Measurements from ENCODE around the gene ZNF813. TPM values are rescaled to one million over a fixed set of nuclear protein-coding genes. Genes with fewer than 3 reads are reported as not detected.
"Not testable (repeated sequence)": the region's sequence is repeated elsewhere in the genome, so short reads cannot be mapped to it uniquely, and the experiment has no call there.

Gene ZNF813
- total and polyA plus RNA-seq, 9 donors: 2.2 to 3.9 (median 2.8) TPM

DNA sequence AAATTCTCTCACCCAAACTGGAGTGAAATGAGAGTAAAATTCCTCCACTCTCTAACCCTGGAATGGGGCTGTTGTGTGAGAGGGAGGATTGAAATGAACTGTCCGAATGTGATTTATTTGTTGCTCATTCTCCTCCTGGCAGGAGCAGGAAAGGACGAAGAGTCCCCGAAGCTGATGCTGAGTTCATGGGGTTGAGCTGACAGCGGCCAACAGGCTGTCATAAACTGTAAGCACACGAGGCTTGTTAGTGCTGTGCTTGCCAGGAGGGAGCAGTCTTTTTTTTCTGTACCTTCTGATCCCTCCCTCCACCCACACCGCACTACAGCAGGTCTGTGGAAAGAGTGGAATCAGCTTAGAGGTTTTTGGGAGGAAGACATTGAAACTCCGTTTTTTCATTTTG, 37.4 kb downstream of the ZNF813 start:
- H3K27me3 ChIP-seq (ENCODE audit: control insufficient read depth, insufficient read depth, low read length): no peaks in the 10 kb centered on the region
- no peak overlapping the region for H3K27ac ChIP-seq (ENCODE audit: low read length)
- peak; percentile 39 for DNase-seq
- no CpG with 5 or more reads among the region's 7 CpGs for WGBS (ENCODE audit: insufficient coverage)
- H3K4me3 ChIP-seq (ENCODE audit: low read length): no peak overlapping the region
- no peaks in the 10 kb centered on the region for H3K4me1 ChIP-seq (ENCODE audit: control insufficient read depth, insufficient read depth, low read length)
- H3K9me3 ChIP-seq (replicated peaks; ENCODE audit: control insufficient read depth, low read depth, low read length): no peaks in the 10 kb centered on the region
- H3K36me3 ChIP-seq (ENCODE audit: control insufficient read depth, insufficient read depth, low read length): no peaks in the 10 kb centered on the region

DNA sequence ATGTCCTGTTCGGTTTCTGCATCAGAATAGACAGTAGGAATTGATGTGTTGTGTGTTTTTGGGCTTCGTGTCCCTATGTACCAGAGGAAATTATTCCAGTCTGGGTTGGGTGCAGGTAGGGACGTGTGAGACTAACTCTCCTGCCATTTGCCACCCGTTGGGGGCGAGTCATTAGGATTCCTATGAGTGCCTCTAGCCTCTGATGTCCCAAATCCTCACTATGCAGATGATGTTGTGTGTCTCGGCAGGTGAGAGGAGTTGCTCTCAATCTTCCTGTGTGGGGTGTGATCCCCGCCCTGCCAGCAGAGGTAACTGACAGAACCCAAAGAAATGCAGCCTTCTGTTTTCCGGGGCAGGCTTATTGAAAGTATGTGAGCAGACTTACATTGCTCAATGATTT, 39.2 kb downstream of the ZNF813 start:
- no peak for DNase-seq
- Histone ChIP-seq H3K27ac (ENCODE audit: low read length) (no peak overlapping the region), H3K9me3 (replicated peaks; ENCODE audit: control insufficient read depth, low read depth, low read length) (no peaks in the 10 kb centered on the region), H3K36me3 (ENCODE audit: control insufficient read depth, insufficient read depth, low read length) (no peaks in the 10 kb centered on the region), H3K4me1 (ENCODE audit: control insufficient read depth, insufficient read depth, low read length) (no peaks in the 10 kb centered on the region), H3K27me3 (ENCODE audit: control insufficient read depth, insufficient read depth, low read length) (no peaks in the 10 kb centered on the region), H3K4me3 (ENCODE audit: low read length) (no peak overlapping the region)
- 78% methylated on average over 3 of the region's 8 CpGs for WGBS (ENCODE audit: insufficient coverage)

DNA sequence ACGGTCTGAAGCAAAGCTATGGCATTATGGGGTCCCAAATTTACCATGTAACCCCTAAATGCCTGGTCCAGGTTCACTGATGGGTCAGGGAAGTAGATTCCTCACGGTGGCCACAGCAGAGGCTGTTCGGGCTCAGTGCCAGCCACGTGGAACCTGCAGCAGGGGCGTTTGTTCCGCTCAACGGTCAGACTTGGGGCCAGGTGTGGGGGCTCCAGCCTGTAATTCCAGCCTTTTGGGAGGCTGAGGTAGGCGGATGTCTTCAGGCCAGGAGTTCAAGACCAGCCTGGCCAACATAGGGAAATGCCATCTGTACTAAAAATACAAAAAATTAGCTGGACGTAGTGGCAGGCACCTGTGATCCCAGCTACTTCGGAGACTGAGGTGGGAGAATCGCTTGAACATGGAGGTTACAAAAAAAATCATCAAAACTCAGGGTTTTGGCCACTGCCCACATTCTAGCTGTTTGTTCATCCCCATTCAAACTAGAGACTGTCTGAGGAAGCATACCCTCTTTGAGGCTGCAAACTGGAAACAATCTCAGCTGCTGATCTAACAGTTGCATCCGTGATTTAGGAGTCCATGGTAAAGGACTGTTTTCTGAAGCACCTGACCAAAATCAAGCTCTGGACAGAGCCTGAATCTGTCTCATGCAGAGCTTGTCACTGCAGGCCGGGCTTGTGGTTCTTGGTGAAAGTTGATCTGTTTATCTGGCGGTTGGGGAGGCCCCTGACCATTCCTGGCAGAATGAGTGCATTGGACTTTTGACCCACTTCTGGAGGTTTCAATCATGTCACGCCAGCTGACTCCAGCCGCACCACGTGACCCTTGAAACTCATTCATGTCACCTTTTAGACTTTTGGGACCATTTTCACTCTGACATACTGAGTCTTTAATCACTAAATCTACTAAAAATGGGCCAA, 40.2 kb downstream of the ZNF813 start:
- no peaks in the 10 kb centered on the region for H3K27me3 ChIP-seq (ENCODE audit: control insufficient read depth, insufficient read depth, low read length)
- WGBS (ENCODE audit: insufficient coverage): 57% methylated on average over 16 of the region's 17 CpGs
- no peaks in the 10 kb centered on the region for H3K36me3 ChIP-seq (ENCODE audit: control insufficient read depth, insufficient read depth, low read length)
- no peaks in the 10 kb centered on the region for H3K9me3 ChIP-seq (replicated peaks; ENCODE audit: control insufficient read depth, low read depth, low read length)
- H3K4me1 ChIP-seq (ENCODE audit: control insufficient read depth, insufficient read depth, low read length): no peaks in the 10 kb centered on the region
- DNase-seq: no peak
- no peak overlapping the region for H3K27ac ChIP-seq (ENCODE audit: low read length)
- H3K4me3 ChIP-seq (ENCODE audit: low read length): no peak overlapping the region

DNA sequence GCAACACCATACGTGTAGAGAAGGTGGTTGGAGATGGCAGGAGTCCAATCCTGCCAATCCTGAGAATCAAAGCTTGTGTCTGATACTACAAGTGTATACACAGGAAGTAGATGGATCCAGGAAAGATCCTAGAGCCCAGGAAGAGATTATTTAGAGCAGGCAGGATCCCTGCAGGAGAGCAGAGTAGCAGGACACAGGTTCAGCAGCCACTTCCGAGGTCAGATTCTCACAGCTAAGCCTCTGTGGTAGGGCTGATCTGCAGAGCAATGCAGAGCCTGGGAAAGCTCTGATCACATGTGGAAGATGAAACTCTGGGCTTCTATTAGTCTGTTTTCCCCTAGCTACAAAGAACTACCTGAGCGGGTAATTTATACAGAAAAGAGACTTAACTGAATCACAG, 41.9 kb downstream of the ZNF813 start:
- Histone ChIP-seq H3K9me3 (replicated peaks; ENCODE audit: control insufficient read depth, low read depth, low read length) (no peaks in the 10 kb centered on the region), H3K4me1 (ENCODE audit: control insufficient read depth, insufficient read depth, low read length) (no peaks in the 10 kb centered on the region), H3K36me3 (ENCODE audit: control insufficient read depth, insufficient read depth, low read length) (no peaks in the 10 kb centered on the region), H3K27ac (ENCODE audit: low read length) (no peak overlapping the region), H3K4me3 (ENCODE audit: low read length) (no peak overlapping the region), H3K27me3 (ENCODE audit: control insufficient read depth, insufficient read depth, low read length) (no peaks in the 10 kb centered on the region)
- WGBS (ENCODE audit: insufficient coverage): 80% methylated on average over 2 of the region's 3 CpGs
- DNase-seq: no peak

DNA sequence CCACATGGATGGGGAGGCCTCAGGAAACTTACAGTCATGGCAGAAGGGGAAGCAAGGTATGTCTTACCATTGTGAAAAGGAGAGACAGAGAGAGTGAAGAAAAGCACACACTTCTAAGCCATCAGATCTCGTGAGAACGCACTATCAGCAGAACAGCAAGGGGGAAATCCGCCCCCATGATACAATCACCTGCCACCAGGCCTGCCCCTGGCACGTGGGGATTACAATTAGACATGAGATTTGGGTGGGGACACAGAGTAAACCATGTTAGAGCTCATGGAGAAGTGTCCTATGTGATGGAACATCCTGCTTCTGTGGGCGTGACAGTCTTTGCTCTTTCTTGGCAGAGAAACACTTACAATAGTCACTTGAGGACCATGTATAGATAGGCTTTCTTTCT, 42.3 kb downstream of the ZNF813 start:
- WGBS (ENCODE audit: insufficient coverage): no CpG with 5 or more reads among the region's 5 CpGs
- Histone ChIP-seq H3K9me3 (replicated peaks; ENCODE audit: control insufficient read depth, low read depth, low read length) (no peaks in the 10 kb centered on the region), H3K27ac (ENCODE audit: low read length) (no peak overlapping the region), H3K36me3 (ENCODE audit: control insufficient read depth, insufficient read depth, low read length) (no peaks in the 10 kb centered on the region), H3K27me3 (ENCODE audit: control insufficient read depth, insufficient read depth, low read length) (no peaks in the 10 kb centered on the region), H3K4me3 (ENCODE audit: low read length) (no peak overlapping the region), H3K4me1 (ENCODE audit: control insufficient read depth, insufficient read depth, low read length) (no peaks in the 10 kb centered on the region)
- DNase-seq: no peak

DNA sequence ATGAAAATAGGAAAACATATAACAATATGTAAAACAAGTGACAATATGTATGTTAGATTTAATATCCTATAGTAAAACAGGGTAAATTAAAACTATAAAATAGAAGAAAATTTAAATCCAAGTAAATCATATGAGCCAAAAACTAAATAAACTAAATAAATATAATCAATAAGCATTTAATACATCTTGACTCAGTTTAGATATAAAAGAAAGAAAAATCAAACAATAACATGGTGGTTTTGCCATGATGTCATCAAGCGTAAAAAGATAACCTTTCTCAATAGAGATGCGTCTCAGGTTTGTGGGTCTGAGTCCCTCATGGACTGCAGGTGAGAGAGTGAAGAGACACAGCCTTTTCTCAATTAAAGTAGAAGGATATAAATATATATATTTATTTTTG, 43.8 kb downstream of the ZNF813 start:
- Histone ChIP-seq H3K27ac (ENCODE audit: low read length) (no peak overlapping the region), H3K4me1 (ENCODE audit: control insufficient read depth, insufficient read depth, low read length) (no peaks in the 10 kb centered on the region), H3K27me3 (ENCODE audit: control insufficient read depth, insufficient read depth, low read length) (no peaks in the 10 kb centered on the region), H3K4me3 (ENCODE audit: low read length) (no peak overlapping the region), H3K36me3 (ENCODE audit: control insufficient read depth, insufficient read depth, low read length) (no peaks in the 10 kb centered on the region), H3K9me3 (replicated peaks; ENCODE audit: control insufficient read depth, low read depth, low read length) (no peaks in the 10 kb centered on the region)
- WGBS (ENCODE audit: insufficient coverage): no CpG with 5 or more reads among the region's 2 CpGs
- DNase-seq: no peak

DNA sequence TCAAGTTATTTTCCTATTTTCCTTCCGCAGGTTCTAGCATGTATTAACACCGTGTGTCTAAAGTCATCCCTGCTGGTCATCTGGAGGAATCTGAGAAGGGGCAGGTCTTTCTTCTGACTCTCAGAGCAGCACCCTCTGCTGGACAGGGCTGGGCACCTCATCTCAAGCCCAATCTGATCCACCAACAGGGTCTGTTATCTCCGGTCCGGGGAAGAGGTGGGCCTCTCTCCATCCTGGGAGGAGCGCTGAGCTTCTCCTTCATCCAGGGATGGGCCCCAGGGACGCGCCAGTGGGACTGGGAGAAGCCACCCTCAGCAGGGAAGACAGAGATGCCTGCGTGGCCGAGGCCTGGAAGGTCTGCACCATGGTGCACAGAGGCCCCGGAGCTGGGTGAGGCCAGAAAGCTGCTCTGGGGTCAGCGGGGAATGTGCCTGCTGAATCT, 44.4 kb downstream of the ZNF813 start:
- Histone ChIP-seq H3K9me3 (replicated peaks; ENCODE audit: control insufficient read depth, low read depth, low read length) (no peaks in the 10 kb centered on the region), H3K36me3 (ENCODE audit: control insufficient read depth, insufficient read depth, low read length) (no peaks in the 10 kb centered on the region), H3K27ac (ENCODE audit: low read length) (no peak overlapping the region), H3K27me3 (ENCODE audit: control insufficient read depth, insufficient read depth, low read length) (no peaks in the 10 kb centered on the region), H3K4me3 (ENCODE audit: low read length) (no peak overlapping the region), H3K4me1 (ENCODE audit: control insufficient read depth, insufficient read depth, low read length) (no peaks in the 10 kb centered on the region)
- 34% methylated on average over 6 of the region's 11 CpGs for WGBS (ENCODE audit: insufficient coverage)
- peak; percentile 61 for DNase-seq

DNA sequence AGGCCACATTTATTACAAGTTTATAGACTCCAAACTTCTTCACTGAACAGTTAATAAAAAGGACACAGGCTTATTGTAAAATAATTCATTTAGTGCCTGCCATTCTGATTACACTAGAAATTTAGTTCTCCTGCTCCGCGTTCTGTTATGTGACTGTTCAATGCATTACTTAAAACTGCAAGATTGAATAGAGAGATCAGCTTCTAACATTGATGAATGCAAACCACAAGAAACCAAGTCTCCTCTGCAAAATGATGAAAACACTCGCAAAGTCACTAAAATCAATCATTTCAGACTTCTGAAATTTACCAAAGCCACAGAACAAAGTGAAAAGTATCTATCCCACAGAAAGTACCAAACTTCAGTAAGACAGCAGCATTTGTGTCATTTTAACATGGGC, 47.5 kb downstream of the ZNF813 start:
- not testable (repeated sequence) for DNase-seq; H3K27me3 ChIP-seq (ENCODE audit: control insufficient read depth, insufficient read depth, low read length); H3K27ac ChIP-seq (ENCODE audit: low read length); H3K4me1 ChIP-seq (ENCODE audit: control insufficient read depth, insufficient read depth, low read length); H3K9me3 ChIP-seq (replicated peaks; ENCODE audit: control insufficient read depth, low read depth, low read length); H3K36me3 ChIP-seq (ENCODE audit: control insufficient read depth, insufficient read depth, low read length); H3K4me3 ChIP-seq (ENCODE audit: low read length)
- WGBS (ENCODE audit: insufficient coverage): no CpG with 5 or more reads among the region's 3 CpGs

DNA sequence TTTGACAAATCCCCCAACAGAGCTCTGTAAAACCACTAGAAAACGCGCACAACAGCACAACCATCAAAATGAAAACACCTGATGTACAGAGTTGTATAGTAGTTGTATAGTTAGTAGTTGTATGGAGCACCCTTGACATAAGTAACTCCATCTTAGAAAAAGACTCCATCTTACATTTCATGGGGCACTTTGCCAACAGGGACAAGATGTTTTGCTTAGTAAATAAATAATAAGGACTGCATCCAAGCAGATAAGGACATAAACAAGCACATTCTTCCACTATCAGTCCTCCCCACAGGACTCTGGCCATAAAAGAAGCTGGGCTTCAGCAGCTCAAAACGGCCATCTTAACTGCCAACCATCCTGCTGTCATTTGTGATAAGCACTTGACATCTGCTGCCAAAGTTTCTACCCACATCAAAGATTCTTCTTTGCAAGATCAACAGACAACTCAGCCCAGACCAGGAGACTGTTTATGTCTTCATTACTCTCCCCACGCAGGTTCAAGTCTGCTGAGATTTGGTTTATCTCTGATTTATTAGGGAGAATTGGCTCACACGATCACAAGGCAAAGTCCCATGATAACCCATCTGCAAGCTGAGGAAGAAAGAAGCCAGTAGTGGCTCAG, 49.7 kb downstream of the ZNF813 start:
- peaks cover 23% of the 10 kb centered on the region for H3K4me1 ChIP-seq (ENCODE audit: control insufficient read depth, insufficient read depth, low read length)
- no peaks in the 10 kb centered on the region for H3K36me3 ChIP-seq (ENCODE audit: control insufficient read depth, insufficient read depth, low read length)
- WGBS (ENCODE audit: insufficient coverage): 68% methylated on average over 2 of the region's 5 CpGs
- DNase-seq: no peak
- H3K4me3 ChIP-seq (ENCODE audit: low read length): no peak overlapping the region
- no peak overlapping the region for H3K27ac ChIP-seq (ENCODE audit: low read length)
- H3K27me3 ChIP-seq (ENCODE audit: control insufficient read depth, insufficient read depth, low read length): no peaks in the 10 kb centered on the region
- H3K9me3 ChIP-seq (replicated peaks; ENCODE audit: control insufficient read depth, low read depth, low read length): no peaks in the 10 kb centered on the region

DNA sequence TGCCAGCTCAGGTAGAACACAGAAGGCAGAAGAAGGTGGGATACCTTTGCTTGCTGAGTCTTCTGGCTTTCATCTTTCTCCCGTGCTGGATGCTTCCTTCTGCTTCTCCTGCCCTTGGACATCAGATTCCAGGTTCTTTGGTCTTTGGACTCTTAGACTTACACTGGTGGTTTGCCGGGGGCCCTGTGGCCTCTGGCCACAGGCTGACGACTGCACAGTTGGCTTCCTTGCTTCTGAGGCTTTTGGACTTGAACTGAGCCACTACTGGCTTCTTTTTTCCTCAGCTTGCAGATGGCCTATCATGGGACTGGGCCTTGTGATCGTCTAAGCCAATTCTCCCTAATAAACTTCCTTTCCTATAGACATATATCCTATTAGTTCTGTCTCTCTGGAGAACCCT, 50.6 kb downstream of the ZNF813 start:
- H3K27ac ChIP-seq (ENCODE audit: low read length): peak overlapping the region; percentile 29
- H3K36me3 ChIP-seq (ENCODE audit: control insufficient read depth, insufficient read depth, low read length): no peaks in the 10 kb centered on the region
- peaks cover 23% of the 10 kb centered on the region for H3K4me1 ChIP-seq (ENCODE audit: control insufficient read depth, insufficient read depth, low read length)
- H3K4me3 ChIP-seq (ENCODE audit: low read length): no peak overlapping the region
- H3K9me3 ChIP-seq (replicated peaks; ENCODE audit: control insufficient read depth, low read depth, low read length): no peaks in the 10 kb centered on the region
- 62% methylated on average over 4 of the region's 4 CpGs for WGBS (ENCODE audit: insufficient coverage)
- peak; percentile 20 for DNase-seq
- H3K27me3 ChIP-seq (ENCODE audit: control insufficient read depth, insufficient read depth, low read length): no peaks in the 10 kb centered on the region
